ENCODE measurements around the gene SPG11. TPM values are rescaled to one million over a fixed set of nuclear protein-coding genes. Genes with fewer than 3 reads are reported as not detected.
"Not testable (repeated sequence)": the region's sequence is repeated elsewhere in the genome, so short reads cannot be mapped to it uniquely, and the experiment has no call there.

Gene SPG11
- total and polyA plus RNA-seq, 2 donors (not counting 1 experiment from before 2014, with no cell fraction given), result 134 to 219 TPM

- no peak overlapping the region for H3K4me3 Mint-ChIP-seq
- H3K9me3 ChIP-seq (ENCODE audit: control extremely low read depth in 1 of 3, control insufficient read depth in 2 of 3, insufficient read depth in 1 of 3, low read length in 2 of 3), result peaks cover 0 to 8% (median 7%) of the 10 kb centered on the region in 3 donors
- no peak for ATAC-seq (ENCODE audit: low read depth)
- no peaks in the 10 kb centered on the region for H3K79me2 ChIP-seq (ENCODE audit: control insufficient read depth, insufficient read depth, low read length)
- WGBS (ENCODE audit: insufficient coverage), result 100% methylated on average over 1 of the region's 4 CpGs
- no peak overlapping the region for H2AFZ ChIP-seq (ENCODE audit: insufficient read depth, low read depth, low read length, poor library complexity, severe bottlenecking)
- no peaks in the 10 kb centered on the region for H3K9me3 Mint-ChIP-seq (ENCODE audit: insufficient read depth)
- CTCF ChIA-PET, result no interaction called here
- H4K20me1 ChIP-seq (ENCODE audit: control insufficient read depth, insufficient read depth, low read length, poor library complexity, severe bottlenecking), result no peaks in the 10 kb centered on the region
- no peaks in the 10 kb centered on the region for H3K27me3 Mint-ChIP-seq
- POLR2A ChIA-PET, result no interaction called here
- H3K27me3 ChIP-seq (replicated peaks in 1 of 4; ENCODE audit: control extremely low read depth in 1 of 4, control insufficient read depth in 3 of 4, insufficient read depth in 4 of 4, low read length in 3 of 4), result no peaks in the 10 kb centered on the region
- peaks cover 24 to 90% of the 10 kb centered on the region in 2 experiments for H3K36me3 ChIP-seq (replicated peaks in 1 of 2; ENCODE audit: control extremely low read depth in 1 of 2, control insufficient read depth in 1 of 2, extremely low read depth in 1 of 2, insufficient read depth in 2 of 2, low read length in 1 of 2)
- DNase-seq, result no peak
- no peak overlapping the region for H3K9ac ChIP-seq (ENCODE audit: low read length)
- H3K4me3 ChIP-seq (ENCODE audit: control extremely low read depth in 1 of 5, extremely low read depth in 1 of 5, insufficient read depth in 1 of 5, low read depth in 2 of 5, low read length in 4 of 5), result no peak overlapping the region
- H3K27ac ChIP-seq (ENCODE audit: low read length in 2 of 2), result no peak overlapping the region
- no peak overlapping the region for H3K27ac Mint-ChIP-seq
- intact Hi-C loops (cut with micrococcal nuclease), result no loop called here
- TF ChIP-seq, protein P1, sequence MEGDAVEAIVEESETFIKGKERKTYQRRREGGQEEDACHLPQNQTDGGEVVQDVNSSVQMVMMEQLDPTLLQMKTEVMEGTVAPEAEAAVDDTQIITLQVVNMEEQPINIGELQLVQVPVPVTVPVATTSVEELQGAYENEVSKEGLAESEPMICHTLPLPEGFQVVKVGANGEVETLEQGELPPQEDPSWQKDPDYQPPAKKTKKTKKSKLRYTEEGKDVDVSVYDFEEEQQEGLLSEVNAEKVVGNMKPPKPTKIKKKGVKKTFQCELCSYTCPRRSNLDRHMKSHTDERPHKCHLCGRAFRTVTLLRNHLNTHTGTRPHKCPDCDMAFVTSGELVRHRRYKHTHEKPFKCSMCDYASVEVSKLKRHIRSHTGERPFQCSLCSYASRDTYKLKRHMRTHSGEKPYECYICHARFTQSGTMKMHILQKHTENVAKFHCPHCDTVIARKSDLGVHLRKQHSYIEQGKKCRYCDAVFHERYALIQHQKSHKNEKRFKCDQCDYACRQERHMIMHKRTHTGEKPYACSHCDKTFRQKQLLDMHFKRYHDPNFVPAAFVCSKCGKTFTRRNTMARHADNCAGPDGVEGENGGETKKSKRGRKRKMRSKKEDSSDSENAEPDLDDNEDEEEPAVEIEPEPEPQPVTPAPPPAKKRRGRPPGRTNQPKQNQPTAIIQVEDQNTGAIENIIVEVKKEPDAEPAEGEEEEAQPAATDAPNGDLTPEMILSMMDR (IDR thresholded peaks at IDR 0.05), result no peak
- TF ChIP-seq EZH2 (IDR thresholded peaks at IDR 0.05; ENCODE audit: borderline replicate concordance, insufficient read depth, low read depth, low read length, poor library complexity, severe bottlenecking), result no peak
- H3K4me2 ChIP-seq (replicated peaks; ENCODE audit: low read depth, low read length, poor library complexity, severe bottlenecking), result no peak overlapping the region
- no peaks in the 10 kb centered on the region for H3K4me1 ChIP-seq (ENCODE audit: control insufficient read depth in 2 of 2, insufficient read depth in 2 of 2, low read length in 2 of 2)
- H3K4me1 Mint-ChIP-seq, result no peaks in the 10 kb centered on the region
Observed at GRCh38 chr15:44566155-44566540, 97.3 kb downstream of the SPG11 start.

GRCh38 chr15:44565387-44566154 is 97.9 kb downstream of the SPG11 start:
- Histone ChIP-seq H3K79me2 (ENCODE audit: control insufficient read depth, insufficient read depth, low read length) (no peaks in the 10 kb centered on the region), H3K4me2 (replicated peaks; ENCODE audit: low read depth, low read length, poor library complexity, severe bottlenecking) (no peak overlapping the region), H3K9ac (ENCODE audit: low read length) (no peak overlapping the region), H3K27me3 (replicated peaks in 1 of 4; ENCODE audit: control extremely low read depth in 1 of 4, control insufficient read depth in 3 of 4, insufficient read depth in 4 of 4, low read length in 3 of 4) (no peaks in the 10 kb centered on the region), H3K9me3 (ENCODE audit: control extremely low read depth in 1 of 3, control insufficient read depth in 2 of 3, insufficient read depth in 1 of 3, low read length in 2 of 3) (peaks cover 0 to 8% (median 7%) of the 10 kb centered on the region in 3 donors), H3K4me1 (ENCODE audit: control insufficient read depth in 2 of 2, insufficient read depth in 2 of 2, low read length in 2 of 2) (no peaks in the 10 kb centered on the region), H3K4me3 (ENCODE audit: control extremely low read depth in 1 of 5, extremely low read depth in 1 of 5, insufficient read depth in 1 of 5, low read depth in 2 of 5, low read length in 4 of 5) (no peak overlapping the region), H3K27ac (ENCODE audit: low read length in 2 of 2) (no peak overlapping the region), H4K20me1 (ENCODE audit: control insufficient read depth, insufficient read depth, low read length, poor library complexity, severe bottlenecking) (no peaks in the 10 kb centered on the region), H3K36me3 (replicated peaks in 1 of 2; ENCODE audit: control extremely low read depth in 1 of 2, control insufficient read depth in 1 of 2, extremely low read depth in 1 of 2, insufficient read depth in 2 of 2, low read length in 1 of 2) (peaks cover 24 to 88% of the 10 kb centered on the region in 2 experiments), H2AFZ (ENCODE audit: insufficient read depth, low read depth, low read length, poor library complexity, severe bottlenecking) (no peak overlapping the region)
- 99% methylated on average over 7 of the region's 8 CpGs for WGBS (ENCODE audit: insufficient coverage)
- DNase-seq, result no peak
- H3K27me3 Mint-ChIP-seq, result no peaks in the 10 kb centered on the region
- ATAC-seq (ENCODE audit: low read depth), result no peak
- CTCF ChIA-PET, result no interaction called here
- no peak overlapping the region for H3K27ac Mint-ChIP-seq
- intact Hi-C loops (cut with micrococcal nuclease), result no loop called here
- no peaks in the 10 kb centered on the region for H3K4me1 Mint-ChIP-seq
- POLR2A ChIA-PET, result no interaction called here
- no peak for TF ChIP-seq EZH2 (IDR thresholded peaks at IDR 0.05; ENCODE audit: borderline replicate concordance, insufficient read depth, low read depth, low read length, poor library complexity, severe bottlenecking)
- TF ChIP-seq, protein P1 (IDR thresholded peaks at IDR 0.05), result no peak
- no peaks in the 10 kb centered on the region for H3K9me3 Mint-ChIP-seq (ENCODE audit: insufficient read depth)
- H3K4me3 Mint-ChIP-seq, result no peak overlapping the region

DNA sequence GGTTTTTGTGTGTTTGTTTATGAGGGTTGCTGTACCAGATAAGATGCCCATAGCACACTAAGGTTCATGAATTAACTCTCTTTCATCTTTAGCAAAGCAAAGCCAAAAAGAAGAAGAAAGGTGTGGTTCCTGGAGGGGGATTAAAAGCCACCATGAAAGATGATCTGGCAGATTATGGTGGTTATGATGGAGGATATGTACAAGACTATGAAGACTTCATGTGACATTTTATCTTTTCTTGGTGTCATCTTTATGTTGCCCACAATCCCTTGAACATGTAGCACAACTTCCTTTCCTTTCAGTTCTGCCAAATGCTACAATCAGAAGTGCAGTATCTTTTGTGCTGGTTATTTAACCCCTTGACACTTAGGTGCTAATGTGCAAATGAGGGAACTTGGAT is 102.5 kb downstream of the SPG11 start:
- CTCF ChIA-PET, result interaction anchor here (0.6 kb wide), 1 partner anchor 17 kb away, joined by 4 read pairs; no protein-coding TSS in a partner anchor
- H3K27ac Mint-ChIP-seq; H3K27ac ChIP-seq (ENCODE audit: low read length in 2 of 2); DNase-seq; H3K4me1 Mint-ChIP-seq; intact Hi-C loops (cut with micrococcal nuclease); H3K9ac ChIP-seq (ENCODE audit: low read length); POLR2A ChIA-PET; H3K79me2 ChIP-seq (ENCODE audit: control insufficient read depth, insufficient read depth, low read length); H3K9me3 Mint-ChIP-seq (ENCODE audit: insufficient read depth); H4K20me1 ChIP-seq (ENCODE audit: control insufficient read depth, insufficient read depth, low read length, poor library complexity, severe bottlenecking); H3K4me3 Mint-ChIP-seq; H3K9me3 ChIP-seq (ENCODE audit: control extremely low read depth in 1 of 3, control insufficient read depth in 2 of 3, insufficient read depth in 1 of 3, low read length in 2 of 3); H3K27me3 Mint-ChIP-seq; ATAC-seq (ENCODE audit: low read depth); H3K4me2 ChIP-seq (replicated peaks; ENCODE audit: low read depth, low read length, poor library complexity, severe bottlenecking); H3K4me1 ChIP-seq (ENCODE audit: control insufficient read depth in 2 of 2, insufficient read depth in 2 of 2, low read length in 2 of 2); H2AFZ ChIP-seq (ENCODE audit: insufficient read depth, low read depth, low read length, poor library complexity, severe bottlenecking); H3K27me3 ChIP-seq (replicated peaks in 1 of 4; ENCODE audit: control extremely low read depth in 1 of 4, control insufficient read depth in 3 of 4, insufficient read depth in 4 of 4, low read length in 3 of 4); H3K4me3 ChIP-seq (ENCODE audit: control extremely low read depth in 1 of 5, extremely low read depth in 1 of 5, insufficient read depth in 1 of 5, low read depth in 2 of 5, low read length in 4 of 5): not testable (repeated sequence)
- peaks cover 30 to 86% of the 10 kb centered on the region in 2 experiments for H3K36me3 ChIP-seq (replicated peaks in 1 of 2; ENCODE audit: control extremely low read depth in 1 of 2, control insufficient read depth in 1 of 2, extremely low read depth in 1 of 2, insufficient read depth in 2 of 2, low read length in 1 of 2)
